Liver (tissue), 9 donors: Measurements from ENCODE around the gene ARAP1. TPM values are rescaled to one million over a fixed set of nuclear protein-coding genes. Genes with fewer than 3 reads are reported as not detected.

Source experiments
- DNase-seq: peaks from one replicate; pipeline ENCODE4 v3.0.0-alpha.2; 2017; ENCODE audit warnings: low spot score
- H3K27ac ChIP-seq, 2 donors: one replicate each; pipeline ENCODE4 v1.7.0; 2013; ENCODE audit warnings: inconsistent platforms in 2 of 2, low read length in 2 of 2, control low read depth in 1 of 2, low read depth in 1 of 2, mild to moderate bottlenecking in 1 of 2
- H3K27me3 ChIP-seq, 4 donors: one replicate each; pipeline versions ENCODE4 v1.6.1 to v1.7.0; 2013; ENCODE audit warnings: low read length in 3 of 4, inconsistent platforms in 1 of 4, mild to moderate bottlenecking in 1 of 4, moderate library complexity in 1 of 4; ENCODE audit not compliant: control insufficient read depth in 4 of 4, insufficient read depth in 4 of 4
- H3K36me3 ChIP-seq, 4 donors: one replicate each; pipeline versions ENCODE4 v1.6.1 to v1.7.0; 2013; ENCODE audit warnings: low read length in 3 of 4, mild to moderate bottlenecking in 3 of 4, low read depth in 1 of 4, moderate library complexity in 1 of 4; ENCODE audit not compliant: control insufficient read depth in 4 of 4, insufficient read depth in 3 of 4
- H3K4me1 ChIP-seq, 4 donors: one replicate each; pipeline versions ENCODE4 v1.6.1 to v1.7.0; 2013; ENCODE audit warnings: low read length in 3 of 4, mild to moderate bottlenecking in 3 of 4, moderate library complexity in 1 of 4; ENCODE audit not compliant: control insufficient read depth in 4 of 4, insufficient read depth in 4 of 4
- H3K4me3 ChIP-seq, 3 donors: one replicate each; pipeline versions ENCODE4 v1.6.1 to v1.7.0; 2013; ENCODE audit warnings: low read length in 3 of 3, control low read depth in 1 of 3, low read depth in 1 of 3, mild to moderate bottlenecking in 1 of 3
- H3K9ac ChIP-seq, 2 donors: one replicate each; pipeline ENCODE4 v1.7.0; 2013; ENCODE audit warnings: low read length in 2 of 2, mild to moderate bottlenecking in 2 of 2, moderate library complexity in 2 of 2, control low read depth in 1 of 2, low read depth in 1 of 2
- H3K9me3 ChIP-seq, 4 donors: one replicate each; pipeline versions ENCODE4 v1.6.1 to v1.7.0; 2013; ENCODE audit warnings: low read length in 3 of 4; ENCODE audit not compliant: control insufficient read depth in 4 of 4
- ATF3 ChIP-seq: IDR thresholded peaks from 2 replicates; pipeline ENCODE4 v1.6.1; 2016; ENCODE audit warnings: antibody characterized with exemption
- FOXA1 ChIP-seq: IDR thresholded peaks from 2 replicates; pipeline ENCODE4 v1.6.1; 2016; ENCODE audit warnings: antibody characterized with exemption
- FOXA2 ChIP-seq: IDR thresholded peaks from 2 replicates; pipeline ENCODE4 v1.6.1; 2016; ENCODE audit warnings: antibody characterized with exemption
- GABPA ChIP-seq, 2 donors: IDR thresholded peaks in 1 of 2; conservative IDR thresholded peaks in 1 of 2; 2 replicates each; pipeline ENCODE4 v1.6.1; 2016; ENCODE audit warnings: antibody characterized with exemption in 2 of 2, mild to moderate bottlenecking in 1 of 2, moderate library complexity in 1 of 2
- HNF4A ChIP-seq, 2 donors: conservative IDR thresholded peaks; 2 replicates each; pipeline ENCODE4 v1.6.1; 2016; ENCODE audit warnings: antibody characterized with exemption in 2 of 2, mild to moderate bottlenecking in 2 of 2
- HNF4G ChIP-seq: IDR thresholded peaks from 2 replicates; pipeline ENCODE4 v1.6.1; 2016; ENCODE audit warnings: antibody characterized with exemption
- JUND ChIP-seq, 2 donors: IDR thresholded peaks; 2 replicates each; pipeline ENCODE4 v1.6.1; 2016; ENCODE audit warnings: antibody characterized with exemption in 2 of 2
- NR2F2 ChIP-seq: IDR thresholded peaks from 2 replicates; pipeline ENCODE4 v1.6.1; 2016; ENCODE audit warnings: antibody characterized with exemption
- RAD21 ChIP-seq, 2 donors: IDR thresholded peaks; 2 replicates each; pipeline ENCODE4 v1.6.1; 2016; ENCODE audit warnings: antibody characterized with exemption in 2 of 2, mild to moderate bottlenecking in 2 of 2
- REST ChIP-seq: IDR thresholded peaks from 2 replicates; pipeline ENCODE4 v1.6.1; 2016; ENCODE audit warnings: antibody characterized with exemption, mild to moderate bottlenecking
- SP1 ChIP-seq: IDR thresholded peaks from 2 replicates; pipeline ENCODE4 v1.6.1; 2018; ENCODE audit warnings: antibody characterized with exemption, mild to moderate bottlenecking
- TAF1 ChIP-seq: conservative IDR thresholded peaks from 2 replicates; pipeline ENCODE4 v1.6.1; 2016; ENCODE audit warnings: antibody characterized with exemption, mild to moderate bottlenecking
- YY1 ChIP-seq: IDR thresholded peaks from 2 replicates; pipeline ENCODE4 v1.6.1; 2016; ENCODE audit warnings: antibody characterized with exemption, mild to moderate bottlenecking
- WGBS: extraction: QIAGEN DNeasy Blood & Tissue Kit; methylation state at CpG from one replicate; pipeline ENCODE4 v1.1.7; 2013; 5-methylcytosine and 5-hydroxymethylcytosine counted together
- polyA plus RNA-seq, 2 donors: library from polyadenylated mRNA; stranded (reverse) in 1 of 2; unstranded in 1 of 2; fragments of 200-250 nt in 1 of 2; fragments of >200 nt in 1 of 2; fragmentation: Nextera tagmentation in 1 of 2; extraction: Ambion mirVana in 1 of 2; gene quantifications; one replicate each; pipeline versions ENCODE4 v1.2.1 to v1.2.3, GENCODE V29; 2013 to 2015
- total RNA-seq, 2 donors: library from RNA; depleted of rRNA; stranded (reverse); fragments of >200 nt; gene quantifications; one replicate each; pipeline ENCODE4 v1.2.3, GENCODE V29; 2014
- TF ChIP-seq, protein P1 (sequence below): IDR thresholded peaks from 2 replicates; pipeline ENCODE4 v1.6.1; 2016; ENCODE audit warnings: antibody characterized with exemption
- TF ChIP-seq, protein P2 (sequence below): IDR thresholded peaks from 2 replicates; pipeline ENCODE4 v1.6.1; 2016; ENCODE audit warnings: antibody characterized with exemption
- donor health status: healthy.
- donor health status: healthy.
- donor health status: healthy.
- donor health status: healthy.
- donor health status: healthy.

The ARAP1 gene
- total and polyA plus RNA-seq, 4 donors, result 14.4 to 77.8 (median 43.5) TPM

DNA sequence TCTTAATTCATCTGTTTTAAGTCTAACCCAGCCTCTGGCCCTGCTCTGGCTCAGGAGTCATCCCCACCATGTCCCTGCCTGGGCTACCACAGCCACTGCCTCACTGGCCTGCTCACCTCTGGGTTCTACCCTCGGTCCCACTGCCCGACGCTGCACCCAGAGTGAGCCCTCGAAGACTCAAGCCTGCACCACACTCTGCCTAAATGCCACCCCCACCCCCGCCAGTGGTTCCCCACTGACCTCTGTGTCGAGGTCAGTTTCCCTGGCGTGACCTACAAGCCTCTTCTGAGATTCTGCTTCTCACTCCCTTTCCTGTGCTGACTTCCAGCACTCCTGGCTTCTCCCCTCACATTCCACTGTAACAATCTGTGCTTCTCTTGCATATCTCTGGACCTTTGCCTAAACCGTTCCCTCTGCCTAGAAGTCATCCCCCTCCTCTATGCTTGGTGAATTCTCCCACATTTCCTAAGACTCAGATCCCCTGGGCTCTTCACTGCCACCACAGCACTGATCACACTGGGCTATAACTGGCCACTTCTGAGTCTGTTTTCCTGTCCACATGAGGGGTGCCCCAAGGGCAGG lies 65.5 kb downstream of the ARAP1 start (continued):
- TF ChIP-seq REST (no peak), SP1 (no peak), HNF4G (no peak), JUND (IDR thresholded peaks at IDR 0.05) (no peak)

GRCh38 chr11:72685560-72686480 lies 66.4 kb downstream of the ARAP1 start:
- DNase-seq, result no peak
- no peak overlapping the region for H3K9ac ChIP-seq
- H3K36me3 ChIP-seq, result peaks cover 7 to 59% (median 20%) of the 10 kb centered on the region in 4 donors
- no peak overlapping the region for H3K4me3 ChIP-seq
- no peaks in the 10 kb centered on the region for H3K27me3 ChIP-seq
- no peaks in the 10 kb centered on the region for H3K4me1 ChIP-seq
- no peaks in the 10 kb centered on the region for H3K9me3 ChIP-seq
- 86% methylated on average over 24 of the region's 24 CpGs for WGBS
- TF ChIP-seq TAF1, result no peak
- TF ChIP-seq FOXA1, result no peak
- TF ChIP-seq NR2F2, result no peak
- no peak for TF ChIP-seq JUND (IDR thresholded peaks at IDR 0.05)
- TF ChIP-seq ATF3, result no peak
- no peak for TF ChIP-seq FOXA2
- no peak for TF ChIP-seq REST
- TF ChIP-seq, protein P1, sequence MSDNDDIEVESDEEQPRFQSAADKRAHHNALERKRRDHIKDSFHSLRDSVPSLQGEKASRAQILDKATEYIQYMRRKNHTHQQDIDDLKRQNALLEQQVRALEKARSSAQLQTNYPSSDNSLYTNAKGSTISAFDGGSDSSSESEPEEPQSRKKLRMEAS, result no peak
- TF ChIP-seq, protein P2, sequence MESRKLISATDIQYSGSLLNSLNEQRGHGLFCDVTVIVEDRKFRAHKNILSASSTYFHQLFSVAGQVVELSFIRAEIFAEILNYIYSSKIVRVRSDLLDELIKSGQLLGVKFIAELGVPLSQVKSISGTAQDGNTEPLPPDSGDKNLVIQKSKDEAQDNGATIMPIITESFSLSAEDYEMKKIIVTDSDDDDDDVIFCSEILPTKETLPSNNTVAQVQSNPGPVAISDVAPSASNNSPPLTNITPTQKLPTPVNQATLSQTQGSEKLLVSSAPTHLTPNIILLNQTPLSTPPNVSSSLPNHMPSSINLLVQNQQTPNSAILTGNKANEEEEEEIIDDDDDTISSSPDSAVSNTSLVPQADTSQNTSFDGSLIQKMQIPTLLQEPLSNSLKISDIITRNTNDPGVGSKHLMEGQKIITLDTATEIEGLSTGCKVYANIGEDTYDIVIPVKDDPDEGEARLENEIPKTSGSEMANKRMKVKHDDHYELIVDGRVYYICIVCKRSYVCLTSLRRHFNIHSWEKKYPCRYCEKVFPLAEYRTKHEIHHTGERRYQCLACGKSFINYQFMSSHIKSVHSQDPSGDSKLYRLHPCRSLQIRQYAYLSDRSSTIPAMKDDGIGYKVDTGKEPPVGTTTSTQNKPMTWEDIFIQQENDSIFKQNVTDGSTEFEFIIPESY, result no peak
- no peak for TF ChIP-seq GABPA (IDR thresholded peaks at IDR 0.05 in 1 of 2, conservative IDR thresholded peaks at IDR 0.05 in 1 of 2)
- no peak for TF ChIP-seq YY1
- no peak for TF ChIP-seq HNF4A (conservative IDR thresholded peaks at IDR 0.05)
- no peak for TF ChIP-seq RAD21 (IDR thresholded peaks at IDR 0.05)
- no peak overlapping the region for H3K27ac ChIP-seq
